Vagina (tissue), 2 donors: ENCODE data around the gene NOS3.

ENCODE experiments used
- CTCF ChIP-seq, 3 experiments: fragments of 450-650 bp in 2 of 3; fragments of 200-600 bp in 1 of 3; sonication (generic) in 1 of 3; IDR thresholded peaks; one replicate each; pipeline ENCODE4 v1.5.1; 2017 to 2019; ENCODE audit warnings: antibody characterized with exemption in 3 of 3, mild to moderate bottlenecking in 2 of 3, moderate library complexity in 2 of 3
- POLR2A ChIP-seq, 2 donors: fragments of 450-650 bp; IDR thresholded peaks; one replicate each; pipeline ENCODE4 v1.6.1; 2017; ENCODE audit warnings: antibody characterized with exemption in 2 of 2, mild to moderate bottlenecking in 2 of 2, moderate library complexity in 2 of 2
- POLR2AphosphoS5 ChIP-seq, 2 donors: sonication (generic); formaldehyde crosslinking; IDR thresholded peaks; one replicate each; pipeline ENCODE4 v1.9.0; 2017; ENCODE audit warnings: antibody characterized with exemption in 2 of 2, mild to moderate bottlenecking in 2 of 2, low read depth in 1 of 2; ENCODE audit not compliant: insufficient read depth in 1 of 2

- TF ChIP-seq CTCF (IDR thresholded peaks at IDR 0.05) (no peak), POLR2A (IDR thresholded peaks at IDR 0.05) (no peak), POLR2AphosphoS5 (IDR thresholded peaks at IDR 0.05; ENCODE audit: insufficient read depth in 1 of 2, low read depth in 1 of 2) (peak in 1 of 2 donors; percentile 48)
Measured at GRCh38 chr7:150974468-150975391, 16.1 kb upstream of the NOS3 start.
